ENCODE results near the gene EOMES.

The EOMES gene

DNA sequence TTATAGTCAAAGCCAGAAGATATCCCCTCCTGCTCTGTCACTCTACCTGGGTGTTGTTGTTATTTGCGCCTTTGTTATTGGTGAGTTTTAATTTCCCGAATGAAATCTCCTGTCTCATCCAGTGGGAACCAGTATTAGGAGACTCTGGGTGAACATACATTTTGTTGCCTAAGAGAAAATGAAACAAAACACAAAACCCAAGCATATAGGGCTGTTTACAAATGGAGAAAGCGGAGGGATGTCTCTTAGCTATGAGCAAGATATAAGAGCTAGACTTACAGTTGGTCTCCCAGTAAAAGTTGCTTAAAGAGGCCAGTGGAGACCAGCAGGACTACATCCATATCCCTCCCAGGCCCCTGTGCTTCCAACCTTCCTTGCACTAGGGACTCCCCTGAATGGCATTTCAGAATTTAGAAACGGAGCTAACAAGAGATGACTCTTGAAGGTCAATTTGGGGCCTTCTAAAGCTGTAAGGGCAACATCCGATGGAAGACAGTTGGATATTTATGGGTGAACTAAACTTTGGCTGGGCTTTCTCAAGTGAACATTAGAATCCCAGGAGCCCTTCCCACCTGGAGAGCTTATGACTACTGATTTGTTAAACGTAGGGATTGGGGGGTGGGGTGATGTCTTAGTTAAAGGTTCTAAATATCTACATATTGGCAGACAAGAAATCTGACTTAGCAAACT, 2.7 kb downstream of the EOMES start:
- no peak for DNase-seq

DNA sequence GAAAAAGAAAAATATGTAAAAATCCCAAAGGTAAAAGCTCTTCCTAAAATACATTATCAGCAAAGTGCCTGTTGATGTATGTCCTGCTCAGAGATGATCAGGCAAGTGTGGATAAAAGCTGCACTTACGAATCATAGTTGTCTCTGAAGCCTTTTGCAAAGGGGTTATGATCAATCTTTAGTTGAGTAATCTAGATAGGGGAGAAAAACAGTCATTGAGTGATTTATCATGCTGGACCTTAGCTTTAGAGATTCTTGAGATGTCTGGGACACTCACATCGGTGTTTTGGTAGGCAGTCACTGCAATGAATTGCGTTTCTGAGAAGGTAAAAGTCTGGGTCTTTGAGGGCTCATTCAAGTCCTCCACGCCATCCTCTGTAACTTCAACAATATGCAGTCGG, 3.7 kb downstream of the EOMES start:
- DNase-seq = no peak

DNA sequence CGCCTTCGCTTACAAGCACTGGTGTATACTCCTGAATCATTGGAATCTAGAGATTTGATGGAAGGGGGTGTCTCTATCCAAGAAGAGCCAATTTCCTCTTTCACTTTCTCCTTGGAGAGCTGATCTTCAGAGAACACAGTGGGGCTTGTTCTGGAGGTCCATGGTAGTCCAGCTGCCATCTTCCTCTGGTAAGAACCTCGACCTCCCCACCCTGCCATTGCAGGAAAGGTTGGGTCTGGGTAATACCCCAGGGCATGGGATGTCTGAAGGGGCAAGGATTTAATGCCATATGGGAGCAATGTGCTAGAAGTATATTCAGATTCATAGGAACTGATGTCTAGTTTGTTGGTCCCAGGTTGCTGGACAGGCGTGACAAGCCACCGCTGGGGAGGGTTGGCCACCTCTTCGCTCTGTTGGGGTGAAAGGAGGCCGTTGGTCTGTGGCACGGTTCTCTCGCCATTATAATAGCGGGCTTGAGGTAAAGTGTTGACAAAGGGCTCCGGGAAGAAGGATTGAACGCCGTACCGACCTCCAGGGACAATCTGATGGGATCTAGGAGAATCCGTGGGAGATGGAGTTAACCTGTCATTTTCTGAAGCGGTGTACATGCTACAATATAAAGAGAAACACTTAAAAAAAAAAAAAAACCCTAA, 4.8 kb downstream of the EOMES start:
- no peak for DNase-seq

DNA sequence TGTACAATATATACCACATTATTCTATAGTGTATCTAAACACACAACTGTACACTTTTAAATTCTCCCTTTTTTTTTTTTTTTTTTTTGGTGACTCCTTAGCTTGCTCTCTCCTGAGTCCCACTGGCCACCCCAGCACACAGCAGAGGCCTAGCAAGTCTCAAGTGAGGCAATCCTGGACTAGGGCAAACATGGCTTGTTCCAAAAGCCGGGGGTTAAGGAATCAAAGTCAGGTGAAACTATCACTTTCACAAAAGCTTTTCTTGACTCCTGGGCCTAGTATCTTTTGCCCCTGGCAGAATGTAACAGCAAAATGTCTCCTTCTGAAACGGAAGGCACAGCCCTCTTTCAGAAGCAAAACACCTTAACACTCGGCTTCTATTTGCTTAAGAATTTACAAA, 5.8 kb downstream of the EOMES start:
- DNase-seq = no peak

DNA sequence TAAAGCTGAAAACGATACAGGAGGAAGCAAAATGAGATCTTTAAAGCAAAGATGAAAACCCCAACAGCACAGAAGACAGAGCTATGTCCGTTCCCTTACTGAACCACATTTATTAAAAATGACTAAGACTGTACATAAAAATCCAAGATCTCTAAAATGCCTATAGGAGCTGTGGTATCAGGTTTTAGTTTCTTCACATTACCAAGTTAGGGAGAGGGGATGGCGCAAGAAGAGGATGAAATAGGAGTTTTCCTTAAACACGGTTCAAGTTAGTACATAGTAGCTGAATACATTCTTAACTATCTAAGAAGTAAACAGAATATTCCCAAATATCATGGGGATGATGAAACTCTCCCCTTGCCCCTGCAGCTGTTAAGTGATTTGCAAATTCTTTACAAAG, 6.3 kb downstream of the EOMES start:
- no peak for DNase-seq

DNA sequence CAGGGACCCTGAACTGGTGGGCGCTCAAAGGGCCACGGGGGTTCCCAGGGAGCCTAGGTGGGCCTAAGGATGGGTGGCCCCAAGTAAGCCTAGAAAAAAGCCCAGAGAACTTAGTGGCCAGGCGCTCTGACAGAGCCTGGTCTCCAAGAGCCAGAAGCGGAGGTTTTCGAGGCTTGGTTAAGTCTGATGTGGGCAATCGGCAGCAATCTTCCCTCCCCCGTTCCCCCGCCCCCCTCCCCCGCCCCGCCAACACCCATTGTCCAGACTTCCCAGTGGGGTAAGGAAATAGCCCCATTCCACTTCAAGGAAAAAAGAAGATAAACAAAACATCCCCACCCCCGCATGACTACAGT, 6.7 kb downstream of the EOMES start:
- DNase-seq = no peak

DNA sequence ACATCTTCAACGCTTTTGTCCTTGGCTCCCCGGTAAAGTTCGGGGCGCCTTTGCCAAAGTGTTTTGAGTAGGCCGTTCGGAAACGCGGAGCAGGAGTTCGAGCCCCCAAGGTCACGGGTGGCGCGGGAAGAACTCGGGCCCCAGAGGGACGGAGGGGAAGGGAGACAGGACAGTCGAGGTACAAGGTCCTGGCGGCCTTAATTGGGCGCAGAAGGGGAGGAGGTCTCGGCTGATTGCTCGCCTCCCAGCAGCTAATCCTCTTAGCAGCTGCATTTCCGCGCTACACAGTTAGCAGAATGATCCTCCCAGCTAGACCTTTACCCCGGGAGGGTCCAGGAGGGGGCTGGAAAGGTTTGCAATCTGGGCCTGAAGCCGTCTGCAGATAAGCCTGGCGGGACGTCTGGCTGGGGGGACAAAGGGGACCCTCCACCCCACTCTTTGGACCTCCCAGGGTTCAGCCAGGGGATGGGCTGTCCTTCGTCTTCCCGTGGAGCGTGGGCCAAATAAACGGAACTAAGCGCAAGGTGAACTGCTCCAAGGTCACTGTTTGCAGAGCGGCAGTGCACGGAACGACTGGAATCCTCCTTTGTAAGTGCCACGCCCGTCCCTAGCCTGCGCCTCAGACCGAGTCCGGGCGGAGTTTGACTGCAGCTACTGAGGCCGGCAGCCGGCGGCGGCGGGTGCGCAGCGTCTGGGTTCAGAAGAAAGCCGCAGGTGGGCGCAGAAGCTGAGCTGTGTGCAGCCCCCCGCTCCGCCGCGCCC, 7.2 kb downstream of the EOMES start:
- no peak for DNase-seq

DNA sequence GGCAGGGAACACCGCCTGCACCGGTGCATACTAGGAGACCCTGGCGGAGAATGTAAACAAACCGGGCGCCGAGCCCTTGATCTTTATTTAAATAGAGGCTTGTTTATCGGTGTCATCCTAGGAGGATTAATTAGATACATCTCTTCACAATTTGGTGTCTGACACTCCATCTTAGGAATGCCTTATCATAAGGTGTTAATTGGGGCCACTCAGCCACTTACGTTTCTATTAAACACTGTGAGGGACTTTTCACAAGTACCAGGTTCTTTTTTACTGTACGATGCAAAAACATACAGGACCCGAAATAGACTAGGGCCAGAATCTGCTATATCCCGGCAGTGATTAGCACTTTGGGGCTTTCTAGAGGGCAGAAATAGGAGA, 8.0 kb downstream of the EOMES start:
- DNase-seq = no peak

DNA sequence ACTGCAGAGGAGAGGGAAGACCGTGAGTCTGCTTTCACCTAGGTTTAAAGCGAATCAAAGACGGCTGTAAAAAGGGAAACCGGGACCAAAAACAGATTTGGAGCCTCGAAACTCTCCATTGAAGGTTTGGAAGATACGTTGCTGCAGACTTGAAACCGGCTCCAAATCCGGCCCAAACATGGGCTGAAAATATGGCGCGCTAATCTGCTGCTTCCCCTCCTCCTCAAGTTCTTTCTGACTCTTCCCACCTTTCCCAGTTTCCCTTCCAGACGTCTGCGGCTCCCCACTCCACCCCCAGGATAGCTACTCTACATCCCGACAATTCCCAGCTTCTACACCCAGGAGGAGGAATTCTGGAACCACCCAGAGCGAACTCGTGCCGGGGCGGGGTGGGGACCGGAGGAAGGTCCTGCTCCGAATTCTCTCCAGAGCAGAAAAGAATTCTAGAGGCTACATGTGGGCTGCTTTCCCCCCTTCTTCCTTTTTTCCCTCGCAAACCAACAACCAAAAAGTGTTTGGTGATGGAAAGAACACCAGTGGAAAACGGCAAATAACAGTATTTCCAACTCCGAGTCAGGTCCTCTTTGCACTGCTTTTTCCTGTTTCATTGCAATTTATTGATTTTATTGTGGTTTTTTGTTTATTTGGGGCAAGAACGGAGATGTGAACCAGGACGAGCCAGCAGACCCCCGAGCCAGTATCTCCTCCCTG, 8.5 kb downstream of the EOMES start:
- DNase-seq = no peak

DNA sequence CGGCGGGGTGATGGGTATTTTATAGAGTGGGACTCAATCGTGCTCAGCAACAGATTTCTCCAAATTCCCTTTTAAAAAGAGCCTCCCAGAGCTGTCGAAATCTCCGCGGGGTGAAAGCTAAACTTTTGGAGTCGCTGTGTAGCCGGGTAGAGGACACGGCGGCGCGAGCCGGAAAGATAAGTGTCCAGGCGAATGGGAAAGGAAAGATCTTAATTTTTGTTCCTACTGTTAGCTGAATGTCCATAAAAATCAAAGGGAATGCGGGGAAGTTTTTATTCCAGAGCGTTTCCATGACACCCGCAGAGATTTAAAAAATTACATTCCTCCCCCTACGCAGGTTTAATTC, 9.1 kb downstream of the EOMES start:
- no peak for DNase-seq

DNA sequence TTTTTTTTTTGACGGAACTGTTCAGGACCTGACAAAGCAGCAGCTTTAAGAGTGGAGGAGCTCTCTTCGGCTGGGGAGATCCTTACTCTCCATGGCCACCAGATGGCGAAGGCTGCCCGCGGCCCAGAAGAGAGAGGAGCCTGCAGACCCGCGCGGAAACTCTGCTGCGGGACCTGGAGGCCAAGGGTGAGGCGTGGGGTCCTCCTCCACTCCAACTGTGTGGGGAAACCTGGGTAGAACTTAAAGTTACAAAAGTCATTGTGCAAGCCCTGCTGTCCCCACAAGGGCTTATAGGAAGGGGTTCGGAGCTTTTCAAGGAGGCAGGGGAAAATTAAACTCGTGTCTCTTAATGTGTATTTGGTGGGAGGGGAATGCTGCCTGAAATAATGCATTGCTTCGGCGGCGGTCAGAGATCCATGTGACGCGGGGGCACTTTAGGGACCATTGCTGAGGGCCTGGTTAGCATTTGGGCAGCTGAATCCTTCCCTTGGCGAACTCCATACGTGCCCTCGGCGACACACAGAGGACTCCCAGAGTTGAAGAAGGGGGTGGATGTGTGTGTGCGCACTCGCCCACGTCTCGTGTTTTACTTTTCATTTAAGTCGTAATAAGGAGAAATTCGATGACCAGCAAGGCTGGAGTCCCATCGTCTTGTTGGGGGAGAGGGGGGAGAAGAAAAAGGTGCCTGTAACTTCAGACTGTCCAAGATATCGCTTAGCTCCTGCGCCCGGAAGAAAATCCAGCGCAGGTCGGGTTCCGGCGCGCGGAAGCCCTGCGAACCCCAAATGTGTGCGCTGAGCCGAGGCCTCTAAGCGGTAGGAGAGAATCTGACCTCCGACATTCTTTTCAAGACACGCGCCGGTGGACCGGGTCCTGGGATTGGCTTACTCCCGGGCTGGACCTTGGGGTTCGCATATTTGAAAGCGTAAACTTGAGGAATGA, 9.7 kb downstream of the EOMES start:
- peak; percentile 79 for DNase-seq

DNA sequence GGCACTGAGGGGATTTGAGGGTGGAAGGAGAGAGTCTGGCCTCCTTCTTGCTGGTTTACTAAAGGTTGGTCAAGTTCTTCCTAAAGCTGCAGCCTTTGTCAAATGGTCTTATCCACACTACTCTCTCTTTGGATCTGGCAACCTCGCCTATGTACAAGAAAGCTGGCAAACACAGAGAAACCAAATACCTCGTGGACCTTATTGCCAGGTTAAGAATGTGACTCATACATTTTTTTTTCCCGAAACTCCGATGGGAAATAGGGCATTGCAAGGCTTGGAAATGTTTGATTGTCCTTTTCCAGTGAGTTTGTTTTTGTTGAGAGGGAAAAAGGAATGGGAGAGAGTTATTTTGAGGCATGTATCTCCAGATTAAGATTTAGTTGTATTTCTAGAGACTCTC, 13.9 kb downstream of the EOMES start:
- no peak for DNase-seq

DNA sequence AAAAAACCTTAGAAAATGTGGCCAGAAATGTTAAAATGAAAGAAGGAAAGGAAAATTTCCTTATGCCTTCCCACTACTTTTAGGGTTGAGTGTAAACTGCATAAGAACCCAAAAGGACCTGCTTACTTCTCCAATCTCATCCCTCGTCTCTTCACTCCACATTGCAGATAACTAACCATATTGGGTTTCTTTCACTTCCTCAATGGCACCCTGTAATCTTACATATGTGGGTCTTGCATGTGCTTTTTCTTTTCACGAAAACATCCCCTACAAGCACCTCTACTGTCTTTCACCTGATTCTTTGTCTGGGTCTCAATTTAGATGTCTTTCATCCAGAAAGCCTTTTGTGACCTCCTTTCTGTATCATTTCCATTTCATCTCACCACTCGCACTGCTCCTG, 23.1 kb downstream of the EOMES start:
- DNase-seq = no peak

DNA sequence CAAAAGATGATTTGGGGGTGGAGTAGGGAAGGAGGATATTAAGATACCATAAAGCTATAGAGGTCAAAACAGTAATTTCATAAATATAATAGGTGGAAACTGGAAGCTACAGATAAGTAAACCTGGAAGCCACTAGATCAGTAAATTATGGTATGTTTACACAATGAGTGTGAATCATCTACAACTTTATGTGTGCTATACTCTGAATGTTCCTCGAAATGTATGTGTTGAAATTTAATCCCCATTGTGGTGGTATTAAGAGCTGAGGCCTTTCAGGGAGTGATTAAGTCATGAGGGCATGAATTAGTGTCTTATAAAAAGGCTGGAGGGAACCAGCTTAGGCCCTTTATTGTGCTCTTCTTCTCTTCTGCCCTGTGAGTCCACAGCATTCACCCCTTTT, 25.2 kb downstream of the EOMES start:
- DNase-seq = no peak

DNA sequence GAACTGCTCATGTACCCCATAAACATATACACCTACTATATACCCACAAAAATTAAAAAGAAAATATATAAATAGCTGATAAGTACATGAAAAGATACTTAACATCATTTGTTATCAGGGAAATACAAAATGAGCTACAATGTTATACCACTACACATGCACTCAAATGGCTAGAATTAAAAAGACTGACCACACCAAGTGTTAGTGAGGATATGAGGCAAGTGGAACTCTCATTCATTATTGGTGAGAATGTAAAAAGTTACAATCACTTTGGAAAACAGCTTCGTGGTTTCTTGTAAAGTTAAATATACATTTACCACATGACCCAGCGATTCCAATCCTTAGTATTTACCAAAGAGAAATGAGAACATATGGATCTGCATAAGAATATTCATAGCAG, 26.5 kb downstream of the EOMES start:
- no peak for DNase-seq

DNA sequence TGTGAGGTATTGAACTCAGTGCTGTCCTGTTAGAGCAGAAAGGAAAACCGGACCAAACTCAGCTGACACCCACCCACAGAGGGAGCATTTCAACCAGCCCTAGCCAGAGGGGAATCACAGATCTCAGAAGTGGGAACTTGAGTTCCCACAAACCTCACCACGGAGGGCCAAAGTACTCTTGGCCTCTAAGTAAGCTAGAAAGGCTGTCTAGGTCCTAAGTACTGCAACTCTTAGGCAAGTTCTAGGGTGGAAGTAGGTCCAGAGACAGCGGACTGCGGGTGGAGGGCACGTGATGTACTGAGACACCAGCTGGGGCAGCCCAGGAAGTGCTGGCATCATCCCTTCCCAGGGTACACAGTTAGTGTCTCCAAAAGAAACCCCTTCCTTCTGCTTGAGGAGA, 34.1 kb downstream of the EOMES start:
- no peak for DNase-seq

DNA sequence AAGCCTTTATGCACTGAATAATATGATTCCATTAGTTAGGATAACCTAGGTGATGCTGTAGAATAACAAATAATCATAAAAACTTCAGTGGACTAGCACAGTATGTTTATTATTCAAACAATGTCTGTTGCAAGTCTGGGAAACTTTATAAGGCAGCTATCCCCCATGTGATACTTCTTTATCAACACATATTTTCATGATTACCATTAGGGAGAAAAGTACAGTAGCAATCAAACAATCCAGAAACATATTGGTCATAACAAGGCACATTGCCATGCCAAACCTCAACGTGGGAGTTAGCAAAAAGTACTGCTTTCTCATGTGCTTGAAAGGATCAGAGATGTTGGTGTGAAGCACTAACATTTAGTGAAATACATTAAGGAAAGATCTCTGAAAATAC, 35.5 kb downstream of the EOMES start:
- DNase-seq = no peak

DNA sequence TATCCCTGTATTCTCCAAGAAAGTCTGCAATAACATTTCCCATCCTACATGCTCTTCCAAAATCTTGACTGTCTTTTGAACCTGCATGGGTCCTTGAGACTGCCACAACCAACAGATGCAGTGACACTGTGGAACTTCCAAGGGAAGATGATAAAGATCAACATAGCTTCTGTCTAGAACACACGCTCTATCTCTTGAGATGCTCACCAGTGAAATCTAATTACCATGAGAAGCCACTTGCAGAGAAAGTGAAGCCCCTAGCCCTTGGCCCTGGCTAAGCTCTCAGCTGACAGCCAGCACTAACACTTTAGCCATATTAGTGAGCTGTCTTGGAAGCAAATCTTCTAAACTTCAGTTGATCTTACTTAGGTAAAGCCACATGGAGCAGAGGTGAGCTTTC, 36.6 kb downstream of the EOMES start:
- DNase-seq = no peak

DNA sequence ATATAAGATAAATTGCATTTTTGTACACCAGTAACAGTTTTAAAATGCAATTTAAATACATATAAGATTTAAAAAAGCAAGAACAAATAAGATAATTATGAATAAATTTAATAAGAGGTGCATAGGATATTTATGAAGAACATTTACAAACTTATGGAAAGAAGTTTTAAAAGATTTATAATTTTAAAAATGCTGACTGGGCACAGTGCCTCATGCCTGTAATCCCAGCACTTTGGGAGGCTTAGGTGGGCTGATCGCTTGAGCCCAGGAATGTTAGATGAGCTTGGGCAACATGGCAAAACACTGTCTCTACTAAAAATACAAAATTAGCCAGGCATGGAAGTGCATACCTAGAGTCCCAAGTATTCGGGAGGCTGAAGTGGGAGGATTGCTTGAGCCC, 37.8 kb downstream of the EOMES start:
- no peak for DNase-seq

DNA sequence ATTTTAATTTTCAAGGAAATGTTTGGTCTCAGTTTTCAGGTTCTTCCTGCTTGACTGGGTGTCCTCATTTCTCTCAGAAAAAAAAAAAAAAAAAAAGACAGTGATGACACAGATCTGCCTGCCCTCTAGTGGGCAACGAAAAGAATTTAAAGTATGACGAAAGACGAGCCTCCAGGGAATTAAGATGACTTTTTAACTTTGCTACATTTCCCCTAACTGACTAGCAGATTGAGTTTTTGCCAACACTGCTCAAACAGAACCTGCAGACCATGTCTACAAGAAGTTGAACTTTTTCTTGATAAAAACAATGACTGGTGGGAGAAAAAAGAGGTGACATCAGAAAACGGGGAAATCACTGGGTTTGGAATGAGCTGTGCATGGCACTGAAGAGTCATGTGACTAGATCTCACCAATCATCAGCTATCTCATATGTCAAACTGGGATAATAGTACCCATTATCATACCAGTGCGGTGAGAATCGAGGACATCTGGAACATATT, 40.8 kb downstream of the EOMES start:
- DNase-seq = peak; percentile 41

DNA sequence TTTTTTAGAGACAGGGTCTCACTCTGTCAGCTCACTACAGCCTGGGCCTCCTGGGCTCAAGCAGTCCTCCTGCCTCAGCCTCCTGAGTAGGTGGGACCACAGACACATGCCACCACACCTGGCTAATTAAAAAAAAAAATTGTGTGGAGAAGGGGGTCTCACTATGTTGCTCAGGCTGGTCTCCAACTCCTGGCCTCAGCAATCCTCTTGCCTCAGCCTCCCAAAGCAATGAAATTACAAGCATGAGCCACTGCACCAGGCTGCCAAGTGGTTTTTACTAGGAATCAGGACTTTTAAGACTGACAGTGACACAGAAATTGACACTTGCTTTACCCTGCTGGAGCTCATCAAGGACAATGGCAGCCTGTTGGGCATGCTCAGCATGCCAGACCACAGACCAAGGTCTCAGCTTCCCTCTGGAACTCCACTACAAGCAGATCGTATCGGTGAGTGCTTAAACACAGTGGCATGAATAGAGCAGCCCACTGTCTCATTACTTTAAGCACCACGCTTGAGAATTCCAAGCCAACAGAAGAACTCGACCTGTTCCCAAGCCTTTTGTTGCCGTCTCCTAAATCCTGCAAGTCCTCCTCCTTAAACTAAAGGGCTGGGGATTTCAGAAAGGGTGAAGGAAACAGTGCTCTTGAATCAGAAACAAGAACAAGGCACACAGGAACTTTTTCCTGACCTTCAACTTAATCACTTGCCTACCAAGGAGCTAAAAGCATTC, 41.4 kb downstream of the EOMES start:
- no peak for DNase-seq

DNA sequence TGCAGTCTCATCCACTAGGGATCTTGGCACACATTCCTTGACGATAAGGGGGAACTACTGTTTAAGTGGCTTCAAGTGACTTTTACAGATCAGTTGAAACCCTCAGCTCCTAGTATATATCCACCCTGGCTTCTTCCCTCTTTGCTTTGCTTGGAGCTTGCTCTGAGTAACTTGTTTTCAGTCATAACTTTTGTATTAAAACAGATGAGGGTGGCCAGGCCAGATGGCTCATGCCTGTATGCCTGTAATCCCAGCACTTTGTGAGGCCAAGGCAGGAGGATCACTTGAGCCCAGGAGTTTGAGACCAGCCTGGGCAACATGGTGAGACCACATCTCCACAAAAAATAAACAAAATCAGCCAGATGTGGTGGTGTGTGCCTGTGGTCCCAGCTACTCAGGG, 42.4 kb downstream of the EOMES start:
- no peak for DNase-seq
